Peyer's patch (tissue), 4 donors: Measurements from ENCODE around the gene NDUFA11. TPM values are rescaled to one million over a fixed set of nuclear protein-coding genes. Genes with fewer than 3 reads are reported as not detected.

Source experiments
- DNase-seq, 3 donors: peaks; one replicate each; pipeline ENCODE4 v3.0.0-alpha.2; 2017 to 2019
- H3K27ac ChIP-seq, 4 donors: fragments of 200-600 bp; sonication (generic); one replicate each; pipeline ENCODE4 v1.5.1; 2016 to 2019
- H3K27me3 ChIP-seq, 2 donors: fragments of 200-600 bp; sonication (generic); one replicate each; pipeline ENCODE4 v1.5.1; 2019
- H3K36me3 ChIP-seq, 3 donors: fragments of 200-600 bp; sonication (generic); one replicate each; pipeline ENCODE4 v1.5.1; 2016 to 2019
- H3K4me1 ChIP-seq, 4 donors: fragments of 200-600 bp; sonication (generic); one replicate each; pipeline ENCODE4 v1.5.1; 2016 to 2019
- H3K4me3 ChIP-seq, 4 donors: fragments of 200-600 bp; sonication (generic); 1 replicate in 3 of 4; 2 replicates in 1 of 4; pipeline ENCODE4 v1.5.1; 2016 to 2019; ENCODE audit warnings: mild to moderate bottlenecking in 1 of 4
- H3K9me3 ChIP-seq, 4 donors: fragments of 200-600 bp; sonication (generic); one replicate each; pipeline ENCODE4 v1.5.1; 2016 to 2019; ENCODE audit warnings: mild to moderate bottlenecking in 1 of 4
- CTCF ChIP-seq, 6 experiments: fragments of 450-650 bp in 4 of 6; fragments of 200-600 bp in 2 of 6; sonication (generic) in 1 of 6; IDR thresholded peaks; one replicate each; pipeline ENCODE4 v1.5.1; 2017 to 2019; ENCODE audit warnings: antibody characterized with exemption in 6 of 6, mild to moderate bottlenecking in 3 of 6, moderate library complexity in 1 of 6
- POLR2A ChIP-seq, 2 donors: fragments of 450-650 bp; IDR thresholded peaks; one replicate each; pipeline ENCODE4 v1.5.1; 2017; ENCODE audit warnings: antibody characterized with exemption in 2 of 2, mild to moderate bottlenecking in 2 of 2, moderate library complexity in 2 of 2
- total RNA-seq, 4 donors: library from RNA; depleted of rRNA; stranded (reverse); fragments of >200 nt; gene quantifications; one replicate each; pipeline ENCODE4 v1.1.0, GENCODE V29; 2016

NDUFA11 gene
- total RNA-seq, 4 donors from 2014 or later = 101 to 194 (median 169) TPM

GRCh38 chr19:5867201-5868136 is 36.1 kb downstream of the NDUFA11 start:
- DNase-seq = no peak
- Histone ChIP-seq H3K9me3 (no peaks in the 10 kb centered on the region), H3K27ac (no peak overlapping the region), H3K4me1 (no peaks in the 10 kb centered on the region), H3K4me3 (no peak overlapping the region), H3K27me3 (no peaks in the 10 kb centered on the region), H3K36me3 (no peaks in the 10 kb centered on the region)
- no peak for TF ChIP-seq CTCF (IDR thresholded peaks at IDR 0.05)

DNA sequence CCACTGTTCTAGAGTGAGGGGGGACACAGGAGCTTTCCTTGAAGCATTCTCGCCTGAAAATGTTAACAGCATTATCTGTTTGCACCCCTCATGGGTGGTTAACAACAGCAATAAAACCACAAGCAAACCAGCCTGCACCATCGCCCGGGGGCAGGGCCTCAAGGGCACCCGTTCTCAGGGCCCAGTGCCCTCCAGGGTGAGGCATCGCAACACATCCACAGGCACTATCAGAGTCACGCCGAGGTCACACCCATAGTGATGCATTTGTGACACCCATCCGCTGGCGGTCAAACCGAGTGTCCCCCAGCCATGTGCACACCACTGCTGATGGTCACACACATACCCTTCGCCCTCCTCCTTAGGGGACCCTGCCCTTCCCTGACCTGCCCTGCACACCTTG is 37.8 kb downstream of the NDUFA11 start:
- Histone ChIP-seq H3K4me1 (no peaks in the 10 kb centered on the region), H3K27ac (no peak overlapping the region), H3K4me3 (no peak overlapping the region), H3K9me3 (no peaks in the 10 kb centered on the region), H3K36me3 (no peaks in the 10 kb centered on the region), H3K27me3 (no peaks in the 10 kb centered on the region)
- TF ChIP-seq CTCF (IDR thresholded peaks at IDR 0.05) (no peak), POLR2A (IDR thresholded peaks at IDR 0.05) (no peak)
- no peak for DNase-seq

- Histone ChIP-seq H3K27ac (no peak overlapping the region), H3K4me3 (no peak overlapping the region), H3K27me3 (no peaks in the 10 kb centered on the region), H3K36me3 (no peaks in the 10 kb centered on the region), H3K4me1 (no peaks in the 10 kb centered on the region), H3K9me3 (no peaks in the 10 kb centered on the region)
- TF ChIP-seq POLR2A (IDR thresholded peaks at IDR 0.05) (no peak), CTCF (IDR thresholded peaks at IDR 0.05) (peak in 4 of 6 experiments; percentile 12 to 23 (median 14))
- no peak for DNase-seq
Measured at GRCh38 chr19:5864725-5865486, 38.7 kb downstream of the NDUFA11 start.

GRCh38 chr19:5864013-5864720 is 39.4 kb downstream of the NDUFA11 start:
- no peaks in the 10 kb centered on the region for H3K27me3 ChIP-seq
- H3K36me3 ChIP-seq = no peaks in the 10 kb centered on the region
- DNase-seq = no peak
- H3K9me3 ChIP-seq = no peaks in the 10 kb centered on the region
- no peak for TF ChIP-seq CTCF (IDR thresholded peaks at IDR 0.05)
- no peak for TF ChIP-seq POLR2A (IDR thresholded peaks at IDR 0.05)
- no peak overlapping the region for H3K4me3 ChIP-seq
- no peaks in the 10 kb centered on the region for H3K4me1 ChIP-seq
- no peak overlapping the region for H3K27ac ChIP-seq

- no peak overlapping the region for H3K4me3 ChIP-seq
- no peaks in the 10 kb centered on the region for H3K9me3 ChIP-seq
- DNase-seq = no peak
- H3K27ac ChIP-seq = no peak overlapping the region
- no peaks in the 10 kb centered on the region for H3K27me3 ChIP-seq
- H3K36me3 ChIP-seq = no peaks in the 10 kb centered on the region
- no peak for TF ChIP-seq CTCF (IDR thresholded peaks at IDR 0.05)
- no peak for TF ChIP-seq POLR2A (IDR thresholded peaks at IDR 0.05)
- H3K4me1 ChIP-seq = no peaks in the 10 kb centered on the region
Measured at GRCh38 chr19:5863030-5863665, 40.4 kb downstream of the NDUFA11 start.
